Neuron (in vitro differentiated cells): ENCODE measurements around the gene CTSC.

Experiments used
- H2AFZ ChIP-seq: one replicate; pipeline ENCODE4 v1.6.1; 2013; ENCODE audit warnings: low read depth, mild to moderate bottlenecking, inconsistent platforms, low read length, moderate library complexity
- H3K27me3 ChIP-seq: one replicate; pipeline ENCODE4 v1.6.1; 2013; ENCODE audit warnings: low read length; ENCODE audit not compliant: insufficient read depth
- H3K36me3 ChIP-seq: one replicate; pipeline ENCODE4 v1.6.1; 2013; ENCODE audit warnings: low read length; ENCODE audit not compliant: insufficient read depth
- H3K4me1 ChIP-seq: one replicate; pipeline ENCODE4 v1.6.1; 2013; ENCODE audit warnings: low read length; ENCODE audit not compliant: insufficient read depth
- H3K4me3 ChIP-seq: 2 replicates; pipeline ENCODE4 v1.5.1; 2013; ENCODE audit warnings: mild to moderate bottlenecking, low read length, moderate library complexity
- H3K9me3 ChIP-seq: one replicate; pipeline ENCODE4 v1.6.1; 2013; ENCODE audit warnings: low read length

Gene CTSC

GRCh38 chr11:88360141-88360540, 22.6 kb upstream of the CTSC start:
- no peaks in the 10 kb centered on the region for H3K4me1 ChIP-seq
- H3K36me3 ChIP-seq = no peaks in the 10 kb centered on the region
- no peaks in the 10 kb centered on the region for H3K27me3 ChIP-seq
- no peak overlapping the region for H2AFZ ChIP-seq
- H3K9me3 ChIP-seq = no peaks in the 10 kb centered on the region
- H3K4me3 ChIP-seq = no peak overlapping the region

DNA sequence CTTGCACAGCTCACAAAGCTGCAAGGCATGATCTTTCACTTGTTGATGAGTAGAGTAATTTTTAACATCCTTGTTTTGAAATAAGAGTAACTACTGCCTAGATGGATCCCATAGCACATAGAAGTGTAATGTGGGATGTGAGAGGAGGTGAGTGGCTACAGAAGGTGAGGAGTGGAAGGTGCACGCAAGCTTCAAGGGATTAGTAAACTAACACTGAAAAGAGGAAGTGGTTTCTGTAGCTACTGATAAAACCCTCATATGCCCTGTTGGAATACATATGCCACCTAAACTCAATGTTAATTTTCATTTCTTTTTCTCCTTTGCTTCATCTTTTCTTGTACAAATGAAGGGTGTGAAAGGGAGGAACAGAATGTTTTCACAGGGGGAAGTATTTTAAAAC, 22.0 kb upstream of the CTSC start:
- no peaks in the 10 kb centered on the region for H3K4me1 ChIP-seq
- no peak overlapping the region for H2AFZ ChIP-seq
- H3K27me3 ChIP-seq = no peaks in the 10 kb centered on the region
- H3K9me3 ChIP-seq = no peaks in the 10 kb centered on the region
- H3K36me3 ChIP-seq = no peaks in the 10 kb centered on the region
- no peak overlapping the region for H3K4me3 ChIP-seq

GRCh38 chr11:88359114-88359513, 21.6 kb upstream of the CTSC start:
- no peaks in the 10 kb centered on the region for H3K9me3 ChIP-seq
- H3K27me3 ChIP-seq = no peaks in the 10 kb centered on the region
- no peaks in the 10 kb centered on the region for H3K4me1 ChIP-seq
- H3K4me3 ChIP-seq = no peak overlapping the region
- no peak overlapping the region for H2AFZ ChIP-seq
- no peaks in the 10 kb centered on the region for H3K36me3 ChIP-seq

DNA sequence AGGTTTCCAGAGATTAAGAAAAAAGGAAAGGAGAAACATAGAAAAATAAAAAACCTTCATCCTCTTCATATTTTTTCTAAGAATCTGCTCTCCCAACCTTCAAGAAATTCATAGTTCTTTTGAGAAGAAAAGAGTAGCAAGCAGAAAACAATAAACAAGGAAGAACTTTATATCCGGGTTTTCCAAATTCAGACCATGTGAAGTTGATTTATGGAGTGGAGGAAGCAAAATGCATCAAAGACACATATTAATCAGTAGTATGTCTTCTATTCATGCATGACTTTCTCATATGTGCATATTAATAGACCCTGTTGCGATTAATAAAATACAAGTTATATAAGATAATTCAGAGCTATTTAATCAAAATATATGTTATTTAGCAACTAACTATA, 20.5 kb upstream of the CTSC start:
- Histone ChIP-seq H3K27me3 (no peaks in the 10 kb centered on the region), H3K4me1 (no peaks in the 10 kb centered on the region), H3K4me3 (no peak overlapping the region), H2AFZ (no peak overlapping the region), H3K9me3 (no peaks in the 10 kb centered on the region), H3K36me3 (no peaks in the 10 kb centered on the region)

DNA sequence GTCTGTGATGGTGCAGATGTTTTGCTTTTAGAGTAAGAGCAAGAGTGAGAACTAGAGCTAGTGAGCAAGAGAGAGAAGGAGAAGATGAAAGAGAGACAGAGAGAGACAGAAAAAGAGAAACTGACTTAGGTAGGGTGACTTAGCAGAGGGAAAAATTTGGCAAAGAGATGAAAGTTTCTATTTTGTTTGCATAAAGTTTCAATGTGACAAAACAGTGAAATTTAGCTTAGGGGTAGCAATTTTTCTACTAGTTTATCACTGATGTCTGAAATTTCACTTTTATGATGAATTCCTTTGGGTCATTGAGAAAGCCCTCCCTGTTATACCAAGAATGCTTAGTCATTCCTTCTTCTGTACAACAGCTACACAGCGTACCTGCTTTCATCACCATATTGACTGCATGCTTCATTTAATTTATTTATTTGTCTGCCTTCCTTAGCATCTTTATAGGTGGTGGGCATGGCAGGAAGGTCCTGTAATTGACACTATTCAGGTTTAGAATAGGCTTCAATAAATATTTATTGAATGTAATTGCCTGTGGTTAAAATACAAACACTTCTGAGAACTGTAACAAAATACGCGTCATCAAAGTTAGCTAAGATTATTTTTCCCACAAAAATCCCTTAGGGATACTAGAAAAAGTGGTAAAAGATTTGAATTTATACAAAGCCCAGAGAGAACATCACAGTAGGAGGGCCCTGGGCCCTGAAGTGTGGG, 19.9 kb upstream of the CTSC start:
- Histone ChIP-seq H3K4me1 (no peaks in the 10 kb centered on the region), H3K4me3 (no peak overlapping the region), H3K36me3 (no peaks in the 10 kb centered on the region), H3K27me3 (no peaks in the 10 kb centered on the region), H3K9me3 (no peaks in the 10 kb centered on the region), H2AFZ (no peak overlapping the region)

- Histone ChIP-seq H3K4me1 (no peaks in the 10 kb centered on the region), H3K27me3 (no peaks in the 10 kb centered on the region), H3K4me3 (no peak overlapping the region), H3K9me3 (no peaks in the 10 kb centered on the region), H2AFZ (no peak overlapping the region), H3K36me3 (no peaks in the 10 kb centered on the region)
Observed at GRCh38 chr11:88355887-88356286, 18.4 kb upstream of the CTSC start.

GRCh38 chr11:88354912-88355311, 17.4 kb upstream of the CTSC start:
- Histone ChIP-seq H3K4me1 (no peaks in the 10 kb centered on the region), H2AFZ (no peak overlapping the region), H3K27me3 (no peaks in the 10 kb centered on the region), H3K36me3 (no peaks in the 10 kb centered on the region), H3K4me3 (no peak overlapping the region), H3K9me3 (no peaks in the 10 kb centered on the region)

GRCh38 chr11:88353835-88354496, 16.4 kb upstream of the CTSC start:
- Histone ChIP-seq H2AFZ (no peak overlapping the region), H3K4me3 (no peak overlapping the region), H3K27me3 (no peaks in the 10 kb centered on the region), H3K9me3 (no peaks in the 10 kb centered on the region), H3K36me3 (no peaks in the 10 kb centered on the region), H3K4me1 (no peaks in the 10 kb centered on the region)

DNA sequence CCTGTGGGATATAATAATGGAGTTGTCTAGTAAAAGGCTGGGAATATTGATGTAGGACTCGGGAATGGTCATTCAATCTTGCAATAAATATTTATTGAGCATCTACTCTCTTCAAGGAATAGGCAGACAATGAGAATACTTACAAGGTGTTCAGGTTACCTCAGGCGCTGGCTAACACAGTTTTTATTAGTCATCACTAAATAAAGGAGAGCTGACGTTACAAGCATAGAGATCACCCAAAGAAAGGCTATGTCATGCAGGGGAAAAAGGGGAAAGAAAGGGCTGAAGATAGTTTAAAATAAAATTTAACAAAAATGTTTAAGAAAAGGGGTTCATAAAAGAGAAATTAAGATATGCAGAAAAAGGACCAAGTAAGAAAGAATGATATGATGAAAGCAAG, 15.8 kb upstream of the CTSC start:
- Histone ChIP-seq H2AFZ (no peak overlapping the region), H3K4me1 (no peaks in the 10 kb centered on the region), H3K9me3 (no peaks in the 10 kb centered on the region), H3K4me3 (no peak overlapping the region), H3K27me3 (no peaks in the 10 kb centered on the region), H3K36me3 (no peaks in the 10 kb centered on the region)

DNA sequence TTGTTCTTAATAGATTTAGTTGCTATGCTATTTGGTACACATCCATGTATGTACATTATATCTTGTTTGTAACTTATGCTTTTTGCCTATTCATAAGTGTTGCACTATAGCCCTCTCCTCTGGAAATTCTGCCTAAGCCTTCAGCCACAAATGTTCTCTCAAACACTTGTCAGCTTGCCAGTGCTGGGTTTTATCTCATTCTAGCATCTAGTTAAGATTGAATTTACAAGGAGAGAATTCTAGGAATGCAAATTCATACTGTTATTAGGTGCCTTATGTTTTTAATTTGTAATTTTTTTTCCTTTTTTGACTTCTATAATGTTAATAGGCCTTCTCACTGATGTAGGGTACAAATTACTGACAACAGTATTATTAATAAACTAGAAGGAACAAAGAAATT, 14.6 kb upstream of the CTSC start:
- H2AFZ ChIP-seq = no peak overlapping the region
- H3K4me3 ChIP-seq = no peak overlapping the region
- peaks cover 1% of the 10 kb centered on the region for H3K4me1 ChIP-seq
- H3K27me3 ChIP-seq = no peaks in the 10 kb centered on the region
- H3K9me3 ChIP-seq = no peaks in the 10 kb centered on the region
- no peaks in the 10 kb centered on the region for H3K36me3 ChIP-seq

DNA sequence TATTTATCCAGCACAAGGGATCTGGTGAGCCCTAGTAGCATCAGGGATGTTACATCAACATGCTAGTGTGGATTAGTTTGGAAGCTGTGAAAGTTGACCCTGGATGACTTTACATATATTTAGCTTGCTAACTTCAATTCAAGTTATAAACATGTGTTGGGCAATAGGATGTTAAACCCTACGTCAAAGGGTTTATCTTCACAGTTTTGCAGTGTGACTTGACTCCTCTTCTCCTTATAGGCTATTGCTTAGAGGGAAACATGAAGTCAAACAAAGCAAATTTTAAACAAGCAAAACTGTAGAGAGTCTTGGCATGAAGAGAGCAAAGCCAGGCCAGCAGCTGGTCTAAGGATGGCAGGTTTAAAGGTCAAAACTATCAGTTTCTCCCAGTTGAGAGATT, 11.3 kb upstream of the CTSC start:
- no peaks in the 10 kb centered on the region for H3K9me3 ChIP-seq
- no peaks in the 10 kb centered on the region for H3K36me3 ChIP-seq
- no peak overlapping the region for H3K4me3 ChIP-seq
- no peaks in the 10 kb centered on the region for H3K27me3 ChIP-seq
- no peak overlapping the region for H2AFZ ChIP-seq
- peaks cover 4% of the 10 kb centered on the region for H3K4me1 ChIP-seq

- Histone ChIP-seq H3K9me3 (no peaks in the 10 kb centered on the region), H3K4me1 (peaks cover 4% of the 10 kb centered on the region), H3K4me3 (no peak overlapping the region), H3K36me3 (no peaks in the 10 kb centered on the region), H2AFZ (no peak overlapping the region), H3K27me3 (no peaks in the 10 kb centered on the region)
Observed at GRCh38 chr11:88345949-88346348, 8.4 kb upstream of the CTSC start.

GRCh38 chr11:88345408-88345807, 7.9 kb upstream of the CTSC start:
- Histone ChIP-seq H2AFZ (no peak overlapping the region), H3K36me3 (no peaks in the 10 kb centered on the region), H3K9me3 (no peaks in the 10 kb centered on the region), H3K27me3 (no peaks in the 10 kb centered on the region), H3K4me3 (no peak overlapping the region), H3K4me1 (peaks cover 4% of the 10 kb centered on the region)

GRCh38 chr11:88344869-88345268, 7.3 kb upstream of the CTSC start:
- Histone ChIP-seq H3K9me3 (no peaks in the 10 kb centered on the region), H3K4me1 (peaks cover 4% of the 10 kb centered on the region), H3K27me3 (no peaks in the 10 kb centered on the region), H3K36me3 (no peaks in the 10 kb centered on the region), H2AFZ (no peak overlapping the region), H3K4me3 (no peak overlapping the region)
